GM23338 (cell line): ENCODE measurements around the gene CLSTN2. TPM values are rescaled to one million over a fixed set of nuclear protein-coding genes. Genes with fewer than 3 reads are reported as not detected.

Source experiments
- ATAC-seq: fragments of 200-7000 bp; cut with Tn5 transposase; 3 replicates; pipeline ENCODE4 v1.9.1; 2020
- DNase-seq: peaks from one replicate; pipeline ENCODE4 v3.0.0-alpha.2; 2015; ENCODE audit warnings: low spot score
- H2AFZ ChIP-seq: fragments of 200-600 bp; sonication (generic); 2 replicates; pipeline ENCODE4 v1.8.0; 2016; ENCODE audit warnings: antibody characterized with exemption, mild to moderate bottlenecking, moderate library complexity
- H3F3A ChIP-seq: fragments of 200-600 bp; sonication (generic); replicated peaks from 2 replicates; pipeline ENCODE4 v1.8.0; 2017; ENCODE audit warnings: antibody characterized with exemption, mixed run types, low read depth
- H3K27ac ChIP-seq: fragments of 200-600 bp; sonication (generic); 2 replicates; pipeline ENCODE4 v1.6.1; 2016; ENCODE audit warnings: low read depth
- H3K27me3 ChIP-seq: fragments of 200-600 bp; sonication (generic); 2 replicates; pipeline ENCODE4 v1.8.0; 2016; ENCODE audit warnings: mild to moderate bottlenecking, mixed run types, moderate library complexity; ENCODE audit not compliant: insufficient read depth
- H3K36me3 ChIP-seq: fragments of 200-600 bp; sonication (generic); 2 replicates; pipeline ENCODE4 v1.8.0; 2016; ENCODE audit warnings: mild to moderate bottlenecking; ENCODE audit not compliant: insufficient read depth
- H3K4me1 ChIP-seq: fragments of 200-600 bp; sonication (generic); 2 replicates; pipeline ENCODE4 v1.8.0; 2016; ENCODE audit warnings: mild to moderate bottlenecking, moderate library complexity; ENCODE audit not compliant: insufficient read depth
- H3K4me2 ChIP-seq: fragments of 200-600 bp; sonication (generic); 2 replicates; pipeline ENCODE4 v1.7.1; 2017; ENCODE audit warnings: mixed run types
- H3K4me3 ChIP-seq: fragments of 200-600 bp; sonication (generic); 2 replicates; pipeline ENCODE4 v1.6.1; 2016; ENCODE audit warnings: mixed run types
- H3K79me2 ChIP-seq: fragments of 200-600 bp; sonication (generic); replicated peaks from 2 replicates; pipeline ENCODE4 v1.8.0; 2017; ENCODE audit warnings: mild to moderate bottlenecking; ENCODE audit not compliant: insufficient read depth
- H3K9me2 ChIP-seq: fragments of 200-600 bp; sonication (generic); 2 replicates; pipeline ENCODE4 v1.8.0; 2017; ENCODE audit not compliant: insufficient read depth
- H4K20me1 ChIP-seq: fragments of 200-600 bp; sonication (generic); replicated peaks from 2 replicates; pipeline ENCODE4 v1.8.0; 2017; ENCODE audit warnings: mild to moderate bottlenecking; ENCODE audit not compliant: insufficient read depth
- H3K27ac Mint-ChIP-seq: 2 replicates; pipeline ENCODE4 v1.8.0; 2020; ENCODE audit warnings: inconsistent platforms, mild to moderate bottlenecking, moderate library complexity, mixed read lengths
- H3K27me3 Mint-ChIP-seq: 3 replicates; pipeline ENCODE4 v1.8.0; 2022; ENCODE audit warnings: low read depth, mild to moderate bottlenecking, moderate library complexity, mixed read lengths, inconsistent platforms; ENCODE audit not compliant: insufficient read depth, poor library complexity
- H3K36me3 Mint-ChIP-seq: 3 replicates; pipeline ENCODE4 v1.8.0; 2021; ENCODE audit warnings: low read depth, mild to moderate bottlenecking, inconsistent platforms, moderate library complexity, mixed read lengths
- H3K4me1 Mint-ChIP-seq: 3 replicates; pipeline ENCODE4 v1.8.0; 2020; ENCODE audit warnings: mild to moderate bottlenecking, inconsistent platforms, mixed read lengths
- H3K4me3 Mint-ChIP-seq: 3 replicates; pipeline ENCODE4 v1.8.0; 2021; ENCODE audit warnings: moderate library complexity, mild to moderate bottlenecking, inconsistent platforms, mixed read lengths
- H3K9me3 Mint-ChIP-seq: 3 replicates; pipeline ENCODE4 v1.8.0; 2020; ENCODE audit warnings: moderate library complexity, mild to moderate bottlenecking, inconsistent platforms, mixed read lengths
- CREB1 ChIP-seq: fragments of 250-450 bp; sonication (Bioruptor Pico); IDR thresholded peaks from 2 replicates; pipeline ENCODE4 v1.5.0; 2020; ENCODE audit warnings: low read depth, mild to moderate bottlenecking, moderate library complexity
- EZH2 ChIP-seq: fragments of 200-600 bp; sonication (generic); IDR thresholded peaks from one replicate; pipeline ENCODE4 v1.8.0; 2017; ENCODE audit warnings: antibody characterized with exemption, mild to moderate bottlenecking, low read depth; ENCODE audit not compliant: unreplicated experiment
- EZH2phosphoT487 ChIP-seq: fragments of 200-600 bp; sonication (generic); IDR thresholded peaks from one replicate; pipeline ENCODE4 v1.8.1; 2018; ENCODE audit warnings: antibody characterized with exemption; ENCODE audit not compliant: unreplicated experiment
- JUNB ChIP-seq: IDR thresholded peaks from one replicate; pipeline ENCODE4 v1.6.1; 2016; ENCODE audit warnings: antibody characterized with exemption; ENCODE audit not compliant: unreplicated experiment
- NANOG ChIP-seq: IDR thresholded peaks from 2 replicates; pipeline ENCODE4 v1.6.1; 2016; ENCODE audit warnings: antibody characterized with exemption, borderline replicate concordance
- POLR2AphosphoS5 ChIP-seq: IDR thresholded peaks from 2 replicates; pipeline ENCODE4 v1.6.1; 2016; ENCODE audit warnings: antibody characterized with exemption, low read depth
- STAT1 ChIP-seq: IDR thresholded peaks from one replicate; pipeline ENCODE4 v1.6.1; 2016; ENCODE audit warnings: antibody characterized with exemption; ENCODE audit not compliant: unreplicated experiment
- ZNF114 ChIP-seq: fragments of 250-450 bp; sonication (Bioruptor Pico); IDR thresholded peaks from 2 replicates; pipeline ENCODE4 v1.5.0; 2020; ENCODE audit warnings: mild to moderate bottlenecking, moderate library complexity
- ZNF331 ChIP-seq: fragments of 250-450 bp; sonication (Bioruptor Pico); IDR thresholded peaks from 2 replicates; pipeline ENCODE4 v1.5.0; 2020; ENCODE audit warnings: low read depth, mild to moderate bottlenecking, moderate library complexity
- polyA plus RNA-seq: library from polyadenylated mRNA; unstranded; fragments of >200 nt; fragmentation: Nextera tagmentation; extraction: Ambion mirVana; gene quantifications from 2 replicates; pipeline ENCODE4 v1.2.1, GENCODE V29; 2016
- total RNA-seq: library from RNA; depleted of rRNA; stranded (reverse); fragments of >200 nt; shearing (Covaris generic); gene quantifications from 2 replicates; pipeline ENCODE4 v1.2.3, GENCODE V29; 2014
- TF ChIP-seq, protein P1 (sequence below), 2 experiments: fragments of 200-600 bp in 1 of 2; sonication (generic) in 1 of 2; conservative IDR thresholded peaks; 2 replicates each; pipeline versions ENCODE4 v1.5.1 to v1.6.1; 2016 to 2017; ENCODE audit warnings: antibody characterized with exemption in 2 of 2, low read depth in 2 of 2, mild to moderate bottlenecking in 2 of 2, moderate library complexity in 1 of 2
- TF ChIP-seq, protein P2 (sequence below): fragments of 250-450 bp; sonication (Bioruptor Pico); IDR thresholded peaks from 2 replicates; pipeline ENCODE4 v1.5.0; 2020; ENCODE audit warnings: mild to moderate bottlenecking, moderate library complexity
- TF ChIP-seq, protein P3 (sequence below): IDR thresholded peaks from one replicate; pipeline ENCODE4 v1.6.1; 2018; ENCODE audit warnings: antibody characterized with exemption; ENCODE audit not compliant: unreplicated experiment
- TF ChIP-seq, protein P4 (sequence below): IDR thresholded peaks from 2 replicates; pipeline ENCODE4 v1.6.1; 2016; ENCODE audit warnings: antibody characterized with exemption

Gene CLSTN2
- total and polyA plus RNA-seq, 2 experiments from 2014 or later: 0.11 to 0.83 TPM

DNA sequence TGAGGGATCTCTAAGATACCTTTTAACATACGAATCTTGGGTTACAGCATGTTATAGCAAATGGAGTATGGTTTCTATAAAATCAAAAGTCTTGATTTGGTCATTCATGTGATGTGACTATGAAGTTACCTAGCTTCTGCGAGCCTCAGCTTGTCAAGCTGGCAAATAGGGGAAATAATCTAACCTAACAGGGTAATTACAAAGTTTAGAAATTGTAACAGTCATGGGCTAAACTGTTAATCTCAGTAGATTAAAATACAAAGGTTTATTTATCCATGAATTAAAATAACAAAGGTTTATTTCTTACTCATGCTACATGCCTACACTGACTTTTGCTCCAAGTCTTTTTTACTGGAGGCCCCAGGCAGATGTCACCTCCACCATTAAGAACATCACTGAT, 359.1 kb downstream of the CLSTN2 start (continued):
- TF ChIP-seq EZH2: no peak
- no peak for TF ChIP-seq ZNF331 (CRISPR knock-in tag)

DNA sequence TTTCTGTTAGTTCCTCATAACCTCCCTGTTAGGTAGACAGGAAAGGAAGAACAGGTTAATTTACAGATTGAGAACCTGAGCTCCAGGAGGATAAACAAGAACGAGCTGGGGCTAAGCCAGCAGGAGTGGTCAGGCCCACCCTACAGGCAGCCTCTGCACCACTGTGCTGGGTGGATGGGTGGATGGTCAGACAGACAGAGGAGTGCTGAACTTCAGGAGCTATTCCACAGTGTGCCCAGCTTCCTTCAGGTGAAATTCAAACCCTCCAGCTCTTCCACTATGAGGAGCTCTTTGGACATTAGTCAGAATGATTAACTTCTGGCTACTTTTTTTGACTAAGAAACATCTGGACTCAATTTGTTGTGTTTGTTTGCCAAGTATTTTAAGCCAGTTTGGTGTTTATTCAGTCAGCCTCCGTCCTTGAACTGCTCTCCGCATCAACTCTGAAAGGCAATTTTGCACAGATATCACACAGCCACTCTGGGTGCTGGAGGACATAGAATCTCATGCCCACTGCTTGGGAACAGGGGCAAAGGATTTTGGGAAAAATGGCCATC, 361.9 kb downstream of the CLSTN2 start:
- Histone ChIP-seq H3F3A (0 out of 2 replicates have a peak, but pooled peaks cover 4% of the 10 kb centered on the region), H3K36me3 (no peaks in the 10 kb centered on the region), H4K20me1 (no peaks in the 10 kb centered on the region), H2AFZ (peak overlapping the region; percentile 16; the same call in 1 of the 2 replicates), H3K4me1 (peaks cover 32% of the 10 kb centered on the region), H3K4me2 (no peak overlapping the region), H3K9me2 (peaks cover 17% of the 10 kb centered on the region), H3K27me3 (no peaks in the 10 kb centered on the region), H3K79me2 (no peaks in the 10 kb centered on the region), H3K4me3 (no peak overlapping the region), H3K27ac (no peak overlapping the region)
- Mint-ChIP-seq H3K9me3 (no peaks in the 10 kb centered on the region; the same call in 1 of the 3 replicates), H3K4me1 (peaks cover 35% of the 10 kb centered on the region), H3K27me3 (peaks cover 1% of the 10 kb centered on the region), H3K4me3 (no peak overlapping the region), H3K36me3 (peaks cover 5% of the 10 kb centered on the region; the same call in 2 of the 3 replicates), H3K27ac (no peak overlapping the region)
- TF ChIP-seq EZH2phosphoT487: no peak
- TF ChIP-seq NANOG: no peak
- TF ChIP-seq, protein P1, sequence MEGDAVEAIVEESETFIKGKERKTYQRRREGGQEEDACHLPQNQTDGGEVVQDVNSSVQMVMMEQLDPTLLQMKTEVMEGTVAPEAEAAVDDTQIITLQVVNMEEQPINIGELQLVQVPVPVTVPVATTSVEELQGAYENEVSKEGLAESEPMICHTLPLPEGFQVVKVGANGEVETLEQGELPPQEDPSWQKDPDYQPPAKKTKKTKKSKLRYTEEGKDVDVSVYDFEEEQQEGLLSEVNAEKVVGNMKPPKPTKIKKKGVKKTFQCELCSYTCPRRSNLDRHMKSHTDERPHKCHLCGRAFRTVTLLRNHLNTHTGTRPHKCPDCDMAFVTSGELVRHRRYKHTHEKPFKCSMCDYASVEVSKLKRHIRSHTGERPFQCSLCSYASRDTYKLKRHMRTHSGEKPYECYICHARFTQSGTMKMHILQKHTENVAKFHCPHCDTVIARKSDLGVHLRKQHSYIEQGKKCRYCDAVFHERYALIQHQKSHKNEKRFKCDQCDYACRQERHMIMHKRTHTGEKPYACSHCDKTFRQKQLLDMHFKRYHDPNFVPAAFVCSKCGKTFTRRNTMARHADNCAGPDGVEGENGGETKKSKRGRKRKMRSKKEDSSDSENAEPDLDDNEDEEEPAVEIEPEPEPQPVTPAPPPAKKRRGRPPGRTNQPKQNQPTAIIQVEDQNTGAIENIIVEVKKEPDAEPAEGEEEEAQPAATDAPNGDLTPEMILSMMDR (conservative IDR thresholded peaks at IDR 0.05; ENCODE audit: low read depth in 2 of 2): no peak
- no peak for TF ChIP-seq EZH2
- TF ChIP-seq ZNF331 (CRISPR knock-in tag): no peak
- TF ChIP-seq, protein P2, sequence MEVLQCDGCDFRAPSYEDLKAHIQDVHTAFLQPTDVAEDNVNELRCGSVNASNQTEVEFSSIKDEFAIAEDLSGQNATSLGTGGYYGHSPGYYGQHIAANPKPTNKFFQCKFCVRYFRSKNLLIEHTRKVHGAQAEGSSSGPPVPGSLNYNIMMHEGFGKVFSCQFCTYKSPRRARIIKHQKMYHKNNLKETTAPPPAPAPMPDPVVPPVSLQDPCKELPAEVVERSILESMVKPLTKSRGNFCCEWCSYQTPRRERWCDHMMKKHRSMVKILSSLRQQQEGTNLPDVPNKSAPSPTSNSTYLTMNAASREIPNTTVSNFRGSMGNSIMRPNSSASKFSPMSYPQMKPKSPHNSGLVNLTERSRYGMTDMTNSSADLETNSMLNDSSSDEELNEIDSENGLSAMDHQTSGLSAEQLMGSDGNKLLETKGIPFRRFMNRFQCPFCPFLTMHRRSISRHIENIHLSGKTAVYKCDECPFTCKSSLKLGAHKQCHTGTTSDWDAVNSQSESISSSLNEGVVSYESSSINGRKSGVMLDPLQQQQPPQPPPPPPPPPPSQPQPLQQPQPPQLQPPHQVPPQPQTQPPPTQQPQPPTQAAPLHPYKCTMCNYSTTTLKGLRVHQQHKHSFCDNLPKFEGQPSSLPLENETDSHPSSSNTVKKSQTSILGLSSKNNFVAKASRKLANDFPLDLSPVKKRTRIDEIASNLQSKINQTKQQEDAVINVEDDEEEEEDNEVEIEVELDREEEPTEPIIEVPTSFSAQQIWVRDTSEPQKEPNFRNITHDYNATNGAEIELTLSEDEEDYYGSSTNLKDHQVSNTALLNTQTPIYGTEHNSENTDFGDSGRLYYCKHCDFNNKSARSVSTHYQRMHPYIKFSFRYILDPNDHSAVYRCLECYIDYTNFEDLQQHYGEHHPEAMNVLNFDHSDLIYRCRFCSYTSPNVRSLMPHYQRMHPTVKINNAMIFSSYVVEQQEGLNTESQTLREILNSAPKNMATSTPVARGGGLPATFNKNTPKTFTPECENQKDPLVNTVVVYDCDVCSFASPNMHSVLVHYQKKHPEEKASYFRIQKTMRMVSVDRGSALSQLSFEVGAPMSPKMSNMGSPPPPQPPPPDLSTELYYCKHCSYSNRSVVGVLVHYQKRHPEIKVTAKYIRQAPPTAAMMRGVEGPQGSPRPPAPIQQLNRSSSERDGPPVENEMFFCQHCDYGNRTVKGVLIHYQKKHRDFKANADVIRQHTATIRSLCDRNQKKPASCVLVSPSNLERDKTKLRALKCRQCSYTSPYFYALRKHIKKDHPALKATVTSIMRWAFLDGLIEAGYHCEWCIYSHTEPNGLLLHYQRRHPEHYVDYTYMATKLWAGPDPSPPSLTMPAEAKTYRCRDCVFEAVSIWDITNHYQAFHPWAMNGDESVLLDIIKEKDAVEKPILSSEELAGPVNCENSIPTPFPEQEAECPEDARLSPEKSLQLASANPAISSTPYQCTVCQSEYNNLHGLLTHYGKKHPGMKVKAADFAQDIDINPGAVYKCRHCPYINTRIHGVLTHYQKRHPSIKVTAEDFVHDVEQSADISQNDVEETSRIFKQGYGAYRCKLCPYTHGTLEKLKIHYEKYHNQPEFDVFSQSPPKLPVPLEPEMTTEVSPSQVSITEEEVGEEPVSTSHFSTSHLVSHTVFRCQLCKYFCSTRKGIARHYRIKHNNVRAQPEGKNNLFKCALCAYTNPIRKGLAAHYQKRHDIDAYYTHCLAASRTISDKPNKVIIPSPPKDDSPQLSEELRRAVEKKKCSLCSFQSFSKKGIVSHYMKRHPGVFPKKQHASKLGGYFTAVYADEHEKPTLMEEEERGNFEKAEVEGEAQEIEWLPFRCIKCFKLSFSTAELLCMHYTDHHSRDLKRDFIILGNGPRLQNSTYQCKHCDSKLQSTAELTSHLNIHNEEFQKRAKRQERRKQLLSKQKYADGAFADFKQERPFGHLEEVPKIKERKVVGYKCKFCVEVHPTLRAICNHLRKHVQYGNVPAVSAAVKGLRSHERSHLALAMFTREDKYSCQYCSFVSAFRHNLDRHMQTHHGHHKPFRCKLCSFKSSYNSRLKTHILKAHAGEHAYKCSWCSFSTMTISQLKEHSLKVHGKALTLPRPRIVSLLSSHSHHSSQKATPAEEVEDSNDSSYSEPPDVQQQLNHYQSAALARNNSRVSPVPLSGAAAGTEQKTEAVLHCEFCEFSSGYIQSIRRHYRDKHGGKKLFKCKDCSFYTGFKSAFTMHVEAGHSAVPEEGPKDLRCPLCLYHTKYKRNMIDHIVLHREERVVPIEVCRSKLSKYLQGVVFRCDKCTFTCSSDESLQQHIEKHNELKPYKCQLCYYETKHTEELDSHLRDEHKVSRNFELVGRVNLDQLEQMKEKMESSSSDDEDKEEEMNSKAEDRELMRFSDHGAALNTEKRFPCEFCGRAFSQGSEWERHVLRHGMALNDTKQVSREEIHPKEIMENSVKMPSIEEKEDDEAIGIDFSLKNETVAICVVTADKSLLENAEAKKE (CRISPR knock-in tag): no peak
- no peak for TF ChIP-seq POLR2AphosphoS5
- TF ChIP-seq, protein P3, sequence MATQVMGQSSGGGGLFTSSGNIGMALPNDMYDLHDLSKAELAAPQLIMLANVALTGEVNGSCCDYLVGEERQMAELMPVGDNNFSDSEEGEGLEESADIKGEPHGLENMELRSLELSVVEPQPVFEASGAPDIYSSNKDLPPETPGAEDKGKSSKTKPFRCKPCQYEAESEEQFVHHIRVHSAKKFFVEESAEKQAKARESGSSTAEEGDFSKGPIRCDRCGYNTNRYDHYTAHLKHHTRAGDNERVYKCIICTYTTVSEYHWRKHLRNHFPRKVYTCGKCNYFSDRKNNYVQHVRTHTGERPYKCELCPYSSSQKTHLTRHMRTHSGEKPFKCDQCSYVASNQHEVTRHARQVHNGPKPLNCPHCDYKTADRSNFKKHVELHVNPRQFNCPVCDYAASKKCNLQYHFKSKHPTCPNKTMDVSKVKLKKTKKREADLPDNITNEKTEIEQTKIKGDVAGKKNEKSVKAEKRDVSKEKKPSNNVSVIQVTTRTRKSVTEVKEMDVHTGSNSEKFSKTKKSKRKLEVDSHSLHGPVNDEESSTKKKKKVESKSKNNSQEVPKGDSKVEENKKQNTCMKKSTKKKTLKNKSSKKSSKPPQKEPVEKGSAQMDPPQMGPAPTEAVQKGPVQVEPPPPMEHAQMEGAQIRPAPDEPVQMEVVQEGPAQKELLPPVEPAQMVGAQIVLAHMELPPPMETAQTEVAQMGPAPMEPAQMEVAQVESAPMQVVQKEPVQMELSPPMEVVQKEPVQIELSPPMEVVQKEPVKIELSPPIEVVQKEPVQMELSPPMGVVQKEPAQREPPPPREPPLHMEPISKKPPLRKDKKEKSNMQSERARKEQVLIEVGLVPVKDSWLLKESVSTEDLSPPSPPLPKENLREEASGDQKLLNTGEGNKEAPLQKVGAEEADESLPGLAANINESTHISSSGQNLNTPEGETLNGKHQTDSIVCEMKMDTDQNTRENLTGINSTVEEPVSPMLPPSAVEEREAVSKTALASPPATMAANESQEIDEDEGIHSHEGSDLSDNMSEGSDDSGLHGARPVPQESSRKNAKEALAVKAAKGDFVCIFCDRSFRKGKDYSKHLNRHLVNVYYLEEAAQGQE: no peak
- TF ChIP-seq, protein P4, sequence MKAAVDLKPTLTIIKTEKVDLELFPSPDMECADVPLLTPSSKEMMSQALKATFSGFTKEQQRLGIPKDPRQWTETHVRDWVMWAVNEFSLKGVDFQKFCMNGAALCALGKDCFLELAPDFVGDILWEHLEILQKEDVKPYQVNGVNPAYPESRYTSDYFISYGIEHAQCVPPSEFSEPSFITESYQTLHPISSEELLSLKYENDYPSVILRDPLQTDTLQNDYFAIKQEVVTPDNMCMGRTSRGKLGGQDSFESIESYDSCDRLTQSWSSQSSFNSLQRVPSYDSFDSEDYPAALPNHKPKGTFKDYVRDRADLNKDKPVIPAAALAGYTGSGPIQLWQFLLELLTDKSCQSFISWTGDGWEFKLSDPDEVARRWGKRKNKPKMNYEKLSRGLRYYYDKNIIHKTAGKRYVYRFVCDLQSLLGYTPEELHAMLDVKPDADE: no peak
- no peak for TF ChIP-seq JUNB
- TF ChIP-seq STAT1: no peak
- TF ChIP-seq ZNF114: no peak
- TF ChIP-seq CREB1 (CRISPR knock-in tag): no peak
- ATAC-seq (no peak; the same call in 2 of the 3 replicates), DNase-seq (no peak)
